NCI-H2029 treated with DMSO at 0.1 percent for 48 hours (cell line): ENCODE results near the gene PTPRCAP.
"Not testable (repeated sequence)": the region's sequence is repeated elsewhere in the genome, so short reads cannot be mapped to it uniquely, and the experiment has no call there.

Experiments used
- DNase-seq: peaks from one replicate; lab custom pipeline; 2025; lab: John Stamatoyannopoulos, UW

Gene PTPRCAP, protein sequence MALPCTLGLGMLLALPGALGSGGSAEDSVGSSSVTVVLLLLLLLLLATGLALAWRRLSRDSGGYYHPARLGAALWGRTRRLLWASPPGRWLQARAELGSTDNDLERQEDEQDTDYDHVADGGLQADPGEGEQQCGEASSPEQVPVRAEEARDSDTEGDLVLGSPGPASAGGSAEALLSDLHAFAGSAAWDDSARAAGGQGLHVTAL

DNA sequence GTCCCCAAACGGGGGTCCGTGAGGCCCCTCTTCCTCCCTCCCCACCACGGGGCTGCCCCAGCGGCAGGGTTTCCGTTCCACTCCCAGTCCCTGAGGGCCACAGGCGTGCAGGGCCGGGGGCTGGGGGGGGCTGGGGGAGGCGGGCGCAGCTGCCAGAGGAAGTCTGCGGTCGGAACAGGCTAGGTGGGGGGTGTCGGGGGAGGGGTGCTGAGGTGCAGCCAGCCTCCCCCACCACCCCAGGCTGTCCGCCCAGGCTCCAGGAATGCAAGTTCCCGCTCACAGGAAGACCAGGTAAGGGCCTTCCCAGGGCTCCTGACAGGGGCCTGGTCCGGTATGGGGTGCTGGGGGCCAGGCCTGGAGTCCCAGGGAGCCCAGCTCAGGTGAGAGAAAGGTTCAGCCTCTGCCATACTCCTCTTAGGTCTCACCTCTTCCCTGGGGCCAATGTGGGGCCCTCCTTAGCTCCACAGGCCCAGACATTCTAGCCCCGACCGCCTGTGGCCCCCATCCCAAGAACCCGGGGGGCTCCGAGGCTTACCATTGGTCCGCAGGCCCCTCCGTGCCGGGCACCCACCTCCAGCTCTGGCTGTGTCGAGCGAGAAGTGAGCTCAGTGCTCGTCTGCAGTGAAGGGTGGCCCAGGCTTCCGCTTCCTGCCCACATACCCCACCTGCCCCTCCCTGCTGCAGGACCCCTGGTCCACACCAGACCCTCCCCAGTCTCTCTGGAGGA lies at the start of gene PTPRCAP:
Gene PTPRCAP, minus strand, starts transcription at position 601 of the 727 bp plus-strand sequence. Its CDS starts 63 bp downstream, at position 538.
- DNase-seq = no peak

DNA sequence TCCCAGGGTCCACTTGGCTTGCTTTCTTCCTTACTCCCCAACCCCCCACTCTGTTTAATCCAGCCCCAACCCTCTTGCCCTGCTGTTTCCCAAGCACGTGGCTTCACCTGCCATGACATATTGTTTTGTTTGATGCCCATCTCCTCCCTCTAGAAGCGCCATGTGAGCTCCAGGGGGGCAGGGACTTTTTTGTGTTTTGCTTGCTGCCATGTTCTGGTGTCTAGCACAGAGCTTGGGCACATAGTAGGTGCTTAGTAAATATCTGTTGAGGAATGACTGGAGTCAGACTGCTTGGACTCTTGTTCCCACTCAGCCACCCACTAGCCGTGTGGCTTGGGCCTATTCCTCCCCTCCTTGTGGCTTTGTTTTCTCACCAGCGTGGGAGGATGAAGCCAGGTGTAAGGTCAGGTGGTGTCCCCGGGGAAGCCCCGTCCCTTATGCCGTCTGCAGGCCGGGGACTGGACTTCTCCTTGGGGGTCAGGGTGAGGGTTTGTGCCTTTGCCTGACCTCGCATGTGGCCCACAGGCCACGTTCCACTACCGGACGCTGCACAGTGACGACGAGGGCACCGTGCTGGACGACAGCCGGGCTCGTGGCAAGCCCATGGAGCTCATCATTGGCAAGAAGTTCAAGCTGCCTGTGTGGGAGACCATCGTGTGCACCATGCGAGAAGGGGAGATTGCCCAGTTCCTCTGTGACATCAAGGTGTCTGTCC lies 49.2 kb upstream of the PTPRCAP start:
- no peak for DNase-seq

DNA sequence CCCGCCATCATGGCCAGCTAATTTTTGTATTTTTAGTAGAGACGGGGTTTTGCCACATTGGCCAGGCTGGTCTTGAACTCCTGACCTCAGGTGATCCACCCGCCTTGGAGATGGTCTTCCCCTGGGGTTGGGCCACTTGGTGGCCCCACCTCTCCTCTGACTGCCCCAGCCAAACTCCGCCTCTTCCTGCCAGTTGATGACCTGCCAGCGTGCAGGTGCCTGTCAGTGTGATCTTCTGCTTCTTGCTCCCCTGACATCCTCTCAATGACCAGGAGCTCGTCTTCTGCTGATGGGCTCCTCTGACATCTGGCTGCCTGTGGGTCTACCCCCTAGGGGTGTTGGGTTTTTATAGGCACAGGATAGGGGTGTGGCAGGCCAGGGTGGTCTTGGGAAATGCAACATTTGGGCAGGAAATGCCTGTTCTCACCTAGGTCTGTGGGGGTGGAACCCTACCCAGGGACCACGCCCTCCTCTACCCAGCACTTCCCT lies 48.4 kb upstream of the PTPRCAP start:
- not testable (repeated sequence) for DNase-seq

DNA sequence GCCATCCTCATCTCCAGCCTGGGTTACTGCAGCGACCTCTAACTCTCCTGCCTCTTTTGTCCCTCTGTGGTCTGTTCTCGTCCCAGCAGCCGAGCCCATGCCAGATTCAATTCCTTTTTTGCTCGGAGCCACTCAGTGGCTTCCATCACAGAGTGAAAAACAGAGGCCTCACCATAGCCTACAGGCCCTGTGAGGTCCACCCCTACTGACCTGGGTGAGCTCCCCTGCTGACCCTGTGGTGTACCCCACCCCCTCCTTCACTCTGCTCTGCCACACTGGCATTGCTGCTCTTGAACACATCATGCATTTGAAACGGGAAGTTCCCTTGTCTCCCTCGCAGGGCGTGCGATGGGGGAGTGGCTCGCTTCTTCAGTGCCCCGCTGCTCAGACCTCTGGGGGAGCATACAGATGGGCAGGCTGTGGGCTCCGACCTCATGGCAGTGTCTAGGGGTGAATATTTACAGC lies 47.4 kb upstream of the PTPRCAP start:
- no peak for DNase-seq

DNA sequence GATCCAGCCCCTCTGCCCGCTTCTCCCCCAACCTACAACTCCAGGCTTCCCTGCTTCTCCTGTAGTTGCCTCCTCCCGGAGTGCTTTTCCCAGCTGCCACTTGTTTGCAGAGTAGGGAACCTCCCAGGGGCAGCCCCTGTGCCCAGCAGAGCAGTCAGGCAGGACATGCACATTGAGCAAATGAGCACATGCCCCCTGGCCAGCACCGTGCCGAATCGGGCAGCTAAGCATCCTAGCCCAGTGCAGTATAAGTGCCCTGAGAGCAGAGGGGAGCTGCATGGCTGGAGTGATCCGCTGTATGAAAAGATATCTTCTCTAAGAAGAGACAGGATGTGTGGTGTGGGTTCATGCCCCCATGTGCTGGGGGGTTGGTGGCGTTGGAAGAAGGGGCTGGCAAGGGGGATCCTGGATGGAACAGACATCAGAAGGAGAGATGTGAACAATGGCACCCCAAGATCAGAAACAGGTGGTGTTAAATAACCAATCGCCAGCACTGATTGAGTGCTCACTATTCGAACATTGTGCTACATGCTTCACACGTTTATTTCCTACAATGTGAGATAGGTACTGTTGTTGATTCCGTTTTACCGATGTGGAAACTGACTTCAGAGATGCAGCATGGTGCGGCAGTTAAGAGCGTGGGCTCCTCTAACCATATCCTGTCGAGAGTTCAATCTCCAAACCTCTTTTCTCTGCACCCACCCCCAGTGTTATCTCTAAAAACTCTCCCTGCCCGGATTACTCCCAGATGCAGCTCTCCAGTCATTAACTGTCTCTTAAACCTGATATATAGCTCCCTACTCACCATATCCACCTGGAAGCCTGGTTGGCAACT lies 46.6 kb upstream of the PTPRCAP start:
- no peak for DNase-seq

DNA sequence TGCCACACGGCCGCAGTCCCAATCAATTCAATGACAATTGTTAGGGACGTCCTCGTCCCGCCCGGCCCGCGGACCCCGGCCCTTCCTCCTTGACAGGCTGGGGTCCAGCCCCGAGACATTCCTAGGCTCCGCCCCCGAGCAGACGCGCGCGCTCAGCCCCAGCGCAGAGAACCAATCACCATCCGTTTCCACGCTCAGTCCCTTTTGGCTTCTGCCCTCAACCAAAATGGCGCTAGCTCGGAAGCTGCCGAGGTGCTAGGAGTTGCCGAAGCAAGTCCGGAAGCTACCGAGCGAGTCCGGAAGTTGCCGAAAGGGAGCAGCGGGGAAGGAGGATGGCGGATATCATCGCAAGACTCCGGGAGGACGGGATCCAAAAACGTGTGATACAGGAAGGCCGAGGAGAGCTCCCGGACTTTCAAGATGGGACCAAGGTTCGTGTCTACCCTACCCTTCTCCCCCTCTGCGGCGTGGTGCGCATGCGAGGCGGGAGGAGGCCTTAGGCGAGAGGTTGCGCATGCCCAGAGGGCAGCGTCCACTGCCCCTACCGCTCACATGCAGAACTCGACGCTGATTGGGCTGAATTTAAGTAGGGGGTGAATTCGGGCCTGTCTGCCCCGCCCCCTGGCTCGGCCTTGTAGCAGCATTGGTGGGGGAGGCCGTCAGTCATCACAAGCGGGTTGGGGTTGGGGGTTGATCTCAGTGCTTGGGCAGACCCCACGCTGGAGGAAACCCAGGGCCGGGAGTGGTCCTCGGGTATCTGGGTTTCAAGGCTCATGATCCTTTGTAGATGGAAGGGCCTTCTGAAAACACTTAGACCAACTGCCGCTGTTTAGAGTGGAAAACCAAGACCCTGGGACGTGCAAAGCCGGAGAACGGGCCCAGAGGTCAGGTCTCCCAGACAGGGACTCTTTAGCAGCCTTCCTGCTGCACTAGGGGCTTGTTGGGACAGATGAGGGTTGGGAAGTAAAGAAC lies 45.6 kb upstream of the PTPRCAP start, which contains the start of gene AIP:
Gene AIP, plus strand, starts transcription at position 200 of the 972 bp plus-strand sequence. Its CDS starts 133 bp downstream, at position 333.
- DNase-seq = peak; percentile 96

DNA sequence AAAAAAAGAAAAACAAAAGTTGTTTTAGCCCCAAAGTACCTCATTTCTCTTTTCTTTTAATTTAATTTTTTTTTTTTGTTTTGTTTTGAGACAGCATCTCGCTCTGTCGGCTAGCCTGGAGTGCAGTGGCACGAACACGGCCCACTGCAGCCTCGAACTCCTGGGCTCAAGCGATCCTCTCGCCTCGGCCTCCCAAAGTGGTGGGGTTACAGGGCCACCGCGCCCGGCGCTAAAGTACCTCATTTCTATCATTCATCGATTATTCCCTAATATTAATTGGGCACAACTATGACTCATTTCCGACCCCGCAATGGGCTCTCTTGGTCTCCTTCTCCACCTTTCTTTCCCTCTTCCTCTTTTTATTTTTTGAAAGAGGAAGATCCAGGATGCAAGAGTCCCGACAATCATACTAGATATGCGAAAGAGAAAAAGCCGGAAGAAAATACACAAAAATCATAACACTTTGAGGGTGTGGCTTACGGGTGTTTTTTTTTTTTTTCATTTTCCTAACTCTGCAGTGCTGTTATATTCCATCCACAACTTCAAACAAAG lies 44.9 kb upstream of the PTPRCAP start:
- no peak for DNase-seq

DNA sequence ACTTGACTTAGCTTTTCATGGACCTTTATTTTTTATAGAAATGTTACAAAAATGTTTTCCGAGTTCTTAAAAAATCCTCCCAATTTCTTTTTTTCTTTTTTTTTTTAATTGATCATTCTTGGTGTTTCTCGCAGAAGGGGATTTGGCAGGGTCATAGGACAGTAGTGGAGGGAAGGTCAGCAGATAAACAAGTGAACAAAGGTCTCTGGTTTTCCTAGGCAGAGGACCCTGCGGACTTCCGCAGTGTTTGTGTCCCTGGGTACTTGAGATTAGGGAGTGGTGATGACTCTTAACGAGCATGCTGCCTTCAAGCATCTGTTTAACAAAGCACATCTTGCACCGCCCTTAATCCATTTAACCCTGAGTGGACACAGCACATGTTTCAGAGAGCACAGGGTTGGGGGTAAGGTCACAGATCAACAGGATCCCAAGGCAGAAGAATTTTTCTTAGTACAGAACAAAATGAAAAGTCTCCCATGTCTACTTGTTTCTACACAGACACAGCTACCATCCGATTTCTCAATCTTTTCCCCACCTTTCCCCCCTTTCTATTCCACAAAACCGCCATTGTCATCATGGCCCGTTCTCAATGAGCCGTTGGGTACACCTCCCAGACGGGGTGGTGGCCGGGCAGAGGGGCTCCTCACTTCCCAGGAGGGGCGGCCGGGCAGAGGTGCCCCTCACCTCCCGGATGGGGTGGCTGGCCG lies 40.0 kb upstream of the PTPRCAP start:
- not testable (repeated sequence) for DNase-seq

DNA sequence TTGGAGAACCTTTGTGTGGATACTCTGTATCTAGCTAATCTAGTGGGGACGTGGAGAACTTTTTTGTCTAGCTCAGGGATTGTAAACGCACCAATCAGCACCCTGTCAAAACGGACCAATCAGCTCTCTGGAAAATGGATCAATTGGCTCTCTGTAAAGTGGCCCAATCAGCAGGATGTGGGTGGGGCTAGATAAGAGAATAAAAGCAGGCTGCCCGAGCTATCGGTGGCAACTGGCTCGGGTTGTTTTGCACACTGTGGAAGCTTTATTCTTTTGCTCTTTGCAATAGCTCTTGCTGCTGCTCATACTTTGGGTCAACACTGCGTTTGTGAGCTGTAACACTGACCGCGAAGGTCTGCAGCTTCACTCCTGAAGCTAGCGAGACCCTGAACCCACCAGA lies 39.2 kb upstream of the PTPRCAP start:
- not testable (repeated sequence) for DNase-seq

DNA sequence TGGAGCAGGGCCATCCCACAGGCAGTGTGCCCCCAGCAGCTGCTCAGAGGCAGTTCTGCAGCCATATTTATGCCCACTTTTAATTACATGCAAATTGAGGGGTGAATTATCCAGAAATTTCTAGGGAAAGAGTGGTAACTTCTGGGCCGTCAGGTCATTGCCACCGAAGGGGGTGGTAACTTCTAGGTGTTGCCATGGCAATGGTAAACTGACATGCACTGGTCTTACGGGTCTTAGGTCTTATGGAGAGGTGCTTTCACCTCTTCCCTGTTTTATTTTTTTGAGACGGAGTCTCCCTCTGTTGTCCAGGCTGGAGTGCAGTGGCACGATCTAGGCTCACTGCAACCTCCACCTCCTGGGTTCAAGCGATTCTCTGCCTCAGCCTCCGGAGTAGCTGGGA lies 35.4 kb upstream of the PTPRCAP start:
- DNase-seq = no peak

DNA sequence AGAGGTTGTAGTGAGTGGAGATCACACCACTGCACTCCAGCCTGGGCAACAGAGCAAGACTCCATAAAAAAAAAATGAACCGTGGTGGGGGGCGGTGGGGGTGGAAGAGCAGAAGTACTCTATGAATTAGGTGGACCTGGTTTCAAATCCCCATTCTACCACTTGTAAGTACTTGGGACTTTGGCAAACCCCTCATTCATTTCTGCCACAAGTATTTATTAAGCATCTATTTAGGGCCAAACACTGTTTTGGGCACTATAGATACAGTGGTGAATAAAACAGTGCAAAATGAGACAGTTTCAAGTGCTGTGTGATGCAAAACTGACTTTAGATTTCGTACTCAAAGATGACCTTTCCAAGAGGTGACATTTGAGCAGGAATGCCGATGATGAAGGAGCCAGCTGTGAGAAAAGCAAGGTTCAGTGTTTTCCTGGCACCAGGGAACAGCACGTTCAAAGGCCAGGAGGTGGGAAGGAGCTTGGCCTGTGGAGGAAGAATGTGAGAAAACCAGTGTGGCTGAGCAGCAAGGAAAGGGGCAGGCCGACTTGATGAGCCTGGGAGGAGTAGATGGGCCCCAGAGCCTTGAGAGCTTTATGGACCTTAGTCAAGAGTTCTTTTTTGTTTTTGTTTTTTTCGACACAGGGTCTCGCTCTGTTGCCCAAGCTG lies 33.0 kb upstream of the PTPRCAP start:
- DNase-seq = no peak

DNA sequence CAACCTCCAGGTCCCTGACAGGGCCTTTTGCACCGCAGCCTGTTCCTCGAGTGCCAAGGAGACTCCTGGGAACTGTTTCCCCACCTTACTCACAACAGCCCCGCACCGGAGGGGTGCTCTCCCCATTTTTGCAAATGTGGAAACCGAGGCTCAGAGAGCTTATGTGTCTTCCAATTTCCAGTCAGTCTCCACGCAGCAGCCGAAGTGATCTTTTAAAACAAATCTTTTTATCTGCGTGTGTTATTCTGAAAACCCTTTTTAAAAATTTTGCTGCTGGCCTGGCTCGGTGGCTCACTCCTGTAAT lies 32.0 kb upstream of the PTPRCAP start:
- DNase-seq = no peak

DNA sequence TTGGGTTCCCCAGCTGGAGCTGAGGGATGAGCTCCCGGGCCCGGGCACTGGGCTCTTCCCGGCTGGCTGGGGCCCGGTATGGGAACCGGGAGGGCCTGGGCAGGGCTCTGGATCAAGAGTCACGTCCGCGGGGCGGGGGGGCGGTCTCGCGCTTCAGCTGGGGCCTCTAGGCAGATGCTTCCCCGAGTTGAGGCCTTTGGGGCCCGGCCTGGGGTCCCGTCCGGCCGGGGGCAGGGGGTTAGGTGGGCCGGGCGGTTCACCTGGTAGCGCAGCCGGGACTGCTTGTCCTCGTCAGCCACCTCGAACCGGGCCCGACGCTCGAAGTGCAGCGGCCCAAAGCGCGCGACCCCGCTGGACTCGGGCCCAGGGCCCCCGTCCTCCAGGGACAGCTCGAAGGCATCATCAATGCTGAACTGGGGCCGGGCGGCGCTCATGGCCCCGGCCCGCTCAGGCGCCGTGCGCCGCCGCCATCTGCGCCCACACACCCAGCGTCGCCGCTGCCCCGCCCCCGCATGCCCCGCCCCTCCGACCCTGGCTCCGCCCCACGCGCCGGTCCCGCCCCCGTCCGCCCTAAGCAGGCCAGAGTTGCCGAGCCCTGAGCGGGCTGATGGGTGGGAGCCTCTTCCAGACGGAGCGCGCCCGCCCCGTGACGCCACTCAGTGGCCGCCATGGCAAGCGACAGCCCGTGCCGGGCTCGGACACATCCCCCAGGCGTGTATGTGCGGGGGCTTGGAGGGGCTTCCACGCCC lies 31.5 kb upstream of the PTPRCAP start, which contains the start of gene TMEM134:
Gene TMEM134, minus strand, starts transcription at position 493 of the 749 bp plus-strand sequence. Its CDS starts 59 bp downstream, at position 434.
- peak; percentile 30 for DNase-seq

DNA sequence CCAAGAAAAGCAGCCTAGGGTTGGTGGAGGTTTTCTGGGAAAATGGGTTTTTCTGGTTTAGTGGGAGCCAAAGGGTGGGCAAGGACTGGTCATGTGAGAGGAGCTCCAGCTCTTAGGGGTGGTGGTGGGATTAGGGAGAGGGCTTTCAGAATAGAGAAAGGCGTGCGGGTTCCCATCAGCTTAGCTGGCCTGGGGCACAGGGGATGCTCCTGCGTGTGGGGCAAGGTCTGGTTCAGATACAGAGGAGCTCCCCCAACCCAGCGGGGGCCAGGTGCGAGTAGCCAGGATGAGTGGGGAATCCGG lies 30.9 kb upstream of the PTPRCAP start:
- DNase-seq = no peak

DNA sequence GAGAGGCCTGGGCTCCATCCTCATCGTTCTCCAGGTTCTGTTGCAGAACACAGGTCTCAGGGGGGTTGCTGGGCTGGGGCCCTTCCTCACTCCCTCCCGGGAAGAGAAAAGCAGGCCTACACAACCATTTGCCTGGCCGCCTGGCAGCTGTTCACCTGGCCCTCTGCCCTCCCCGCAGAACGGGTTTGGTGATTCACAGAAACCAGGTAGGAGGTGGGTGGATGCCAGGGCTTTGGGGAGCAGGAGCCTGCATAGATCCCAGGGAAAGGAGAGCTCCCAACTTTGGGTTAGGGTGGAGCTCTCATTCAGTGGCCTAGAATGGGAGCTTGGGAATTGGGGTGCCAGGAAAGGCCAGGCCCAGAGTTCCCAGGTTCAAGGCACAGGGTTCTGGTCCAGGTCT lies 30.6 kb upstream of the PTPRCAP start:
- no peak for DNase-seq

DNA sequence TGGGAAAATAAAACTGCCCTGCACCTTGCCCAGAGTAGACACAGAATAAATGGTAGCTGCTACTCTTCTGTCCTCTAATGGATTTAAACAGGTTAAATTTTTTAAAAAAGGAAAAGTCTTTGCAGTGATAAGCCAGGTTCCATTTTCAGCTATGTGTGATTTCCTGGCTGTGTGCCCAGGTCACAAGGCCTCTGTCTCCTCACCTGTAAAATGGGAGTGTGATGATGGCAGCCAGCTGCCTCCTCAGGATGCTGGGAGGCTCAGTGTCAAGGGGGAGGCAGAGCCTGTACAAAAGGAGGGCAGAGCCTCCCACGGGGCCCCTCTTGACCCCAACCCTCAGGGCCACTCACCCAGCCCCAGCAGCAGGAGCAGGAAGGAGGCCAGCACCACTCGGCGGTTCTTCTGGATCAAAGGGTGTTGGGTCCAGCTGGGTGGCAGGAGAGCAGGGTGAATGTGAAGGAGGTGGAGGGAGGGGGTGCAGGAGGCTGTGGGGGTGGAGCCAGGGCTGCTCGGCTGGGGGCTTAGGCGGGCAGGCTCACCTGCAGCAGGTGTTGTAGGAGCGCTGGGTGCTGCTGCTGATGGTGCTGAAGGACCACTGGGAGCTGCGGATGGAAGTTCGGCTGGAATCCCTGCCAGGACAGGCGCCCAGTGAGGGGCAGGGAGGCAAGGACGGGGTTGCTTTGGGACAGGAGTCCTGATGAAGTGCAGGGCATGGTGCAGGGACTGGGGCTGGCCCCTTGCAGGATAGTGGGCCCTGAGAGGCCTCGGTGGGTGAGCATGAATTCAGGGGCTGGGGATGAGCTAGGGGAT lies 29.7 kb upstream of the PTPRCAP start:
- no peak for DNase-seq

DNA sequence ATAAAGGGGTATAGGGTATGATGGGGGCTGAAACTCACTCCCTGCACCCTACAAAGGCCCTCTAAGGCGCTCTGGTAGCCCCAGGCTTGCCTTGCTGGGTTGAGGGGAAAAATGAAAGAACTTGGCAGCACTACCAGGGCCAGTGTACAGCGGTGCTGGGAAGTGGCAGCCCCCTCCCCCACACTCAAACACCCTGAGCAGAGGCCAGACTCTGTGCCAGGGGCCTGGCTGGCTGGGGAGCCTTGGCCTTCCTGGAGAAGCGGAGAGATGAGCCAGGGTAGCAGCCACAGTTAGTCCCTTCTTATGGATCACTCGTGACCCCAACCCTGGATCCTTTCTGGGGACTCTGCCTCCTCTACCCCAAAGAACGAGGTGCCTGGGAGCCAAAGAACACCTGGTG lies 28.9 kb upstream of the PTPRCAP start:
- no peak for DNase-seq

DNA sequence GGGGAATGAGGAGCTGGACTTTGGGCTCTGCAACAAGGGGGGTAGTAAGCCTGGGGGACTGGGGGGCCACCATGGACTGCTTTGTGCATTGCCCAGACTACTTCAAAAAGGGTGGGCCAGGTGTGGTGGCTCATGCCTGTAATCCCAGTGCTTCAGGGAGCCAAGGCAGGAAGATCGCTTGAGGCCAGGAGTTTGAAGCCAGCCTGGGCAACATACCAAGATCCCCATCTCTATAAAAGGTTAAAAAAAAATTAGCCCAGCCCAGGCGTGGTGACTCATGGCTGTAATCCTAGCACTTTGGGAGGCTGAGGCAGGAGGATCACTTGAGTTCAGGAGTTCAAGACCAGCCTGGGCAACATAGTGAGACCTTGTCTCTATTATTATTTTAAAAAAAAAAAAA lies 28.0 kb upstream of the PTPRCAP start:
- not testable (repeated sequence) for DNase-seq
